ENCODE measurements around the gene DEFB114.

The DEFB114 gene

DNA sequence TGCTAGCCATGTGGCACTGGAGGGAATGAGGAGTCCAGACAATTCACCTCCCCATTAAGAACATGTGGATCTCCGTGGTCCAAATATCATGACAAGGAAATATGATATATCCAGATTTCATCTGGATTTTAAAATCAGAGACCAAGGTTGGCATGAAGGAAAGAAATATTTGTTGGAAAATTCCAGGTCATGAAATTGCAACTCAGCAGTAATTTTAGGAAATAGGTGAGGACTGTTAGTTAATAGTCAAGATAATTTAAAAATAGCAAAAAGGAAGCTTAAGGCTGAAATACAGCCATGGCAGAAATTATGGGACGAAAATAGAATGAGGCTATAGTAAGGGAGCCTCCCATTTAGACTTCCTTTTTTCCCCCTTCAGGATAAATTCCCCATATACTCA is 26.9 kb downstream of the DEFB114 start:
- no peak for DNase-seq (ENCODE audit: low read depth in 2 of 2, low spot score in 1 of 2)

DNA sequence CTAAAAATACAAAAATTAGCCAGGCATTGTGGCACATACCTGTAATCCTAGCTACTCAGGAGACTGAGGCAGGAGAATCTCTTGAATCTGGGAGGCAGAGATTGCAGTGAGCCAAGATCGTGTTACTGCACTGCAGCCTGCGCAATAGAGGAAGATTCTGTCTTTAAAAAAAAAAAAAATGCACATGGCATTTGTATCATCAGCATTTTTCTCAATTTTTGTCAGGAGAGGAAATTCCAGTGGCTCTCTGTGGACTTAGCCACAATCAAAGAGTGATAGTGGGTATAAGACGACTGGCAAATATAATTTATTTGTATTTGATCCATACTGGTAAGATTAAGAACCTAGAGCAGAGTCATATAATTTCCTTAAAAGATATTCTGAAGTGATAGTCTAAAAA is 28.6 kb downstream of the DEFB114 start:
- no peak for DNase-seq (ENCODE audit: low read depth in 2 of 2, low spot score in 1 of 2)

GRCh38 chr6:49934770-49935169 is 29.2 kb downstream of the DEFB114 start:
- DNase-seq (ENCODE audit: low read depth in 2 of 2, low spot score in 1 of 2) = no peak

DNA sequence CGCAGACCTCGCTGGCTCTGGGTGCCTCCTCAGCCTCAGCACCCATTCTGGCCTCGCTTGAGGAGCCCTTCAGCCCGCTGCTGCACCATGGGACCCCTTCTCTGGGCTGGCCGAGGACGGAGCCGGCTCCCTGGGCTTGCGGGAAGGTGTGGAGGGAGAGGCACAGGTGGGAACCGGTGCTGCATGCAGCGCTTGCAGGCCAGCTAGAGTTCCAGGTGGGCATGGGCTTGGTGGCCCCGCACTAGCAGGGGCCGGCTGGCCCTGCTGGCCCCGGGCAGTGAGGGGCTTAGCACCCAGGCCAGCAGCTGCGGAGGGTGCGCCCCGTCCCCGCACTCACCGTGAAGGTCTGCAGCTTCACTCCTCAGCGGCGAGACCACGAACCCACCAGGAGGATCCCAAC is 30.4 kb downstream of the DEFB114 start:
- DNase-seq (ENCODE audit: low read depth in 2 of 2, low spot score in 1 of 2) = no peak

DNA sequence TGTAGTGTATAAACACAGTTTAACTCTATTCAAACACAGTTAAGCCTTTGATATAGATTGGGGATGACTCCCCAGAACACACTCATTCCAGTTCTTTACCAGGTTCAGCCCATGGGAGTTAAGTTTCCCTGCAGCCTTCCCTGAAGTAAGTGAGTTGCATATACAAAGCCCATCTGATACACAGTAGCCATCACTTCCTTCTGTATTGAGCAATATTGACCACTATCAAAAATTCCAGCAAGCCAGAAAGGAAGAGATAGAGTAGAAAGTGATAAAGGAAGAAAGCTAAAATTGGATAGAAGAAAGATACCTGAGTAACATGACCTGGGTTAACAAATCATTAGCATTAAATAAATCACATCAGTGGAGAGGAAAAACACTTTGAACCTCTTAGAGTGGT is 34.6 kb downstream of the DEFB114 start:
- no peak for DNase-seq (ENCODE audit: low read depth in 2 of 2, low spot score in 1 of 2)

- no peak for DNase-seq (ENCODE audit: low read depth in 2 of 2, low spot score in 1 of 2)
Measured at GRCh38 chr6:49923826-49924225, 40.1 kb downstream of the DEFB114 start.

- no peak for DNase-seq (ENCODE audit: low read depth in 2 of 2, low spot score in 1 of 2)
Measured at GRCh38 chr6:49919935-49920644, 43.9 kb downstream of the DEFB114 start.

- DNase-seq (ENCODE audit: low read depth in 2 of 2, low spot score in 1 of 2) = no peak
Measured at GRCh38 chr6:49919261-49919660, 44.7 kb downstream of the DEFB114 start.

GRCh38 chr6:49918787-49919186 is 45.2 kb downstream of the DEFB114 start:
- no peak for DNase-seq (ENCODE audit: low read depth in 2 of 2, low spot score in 1 of 2)

DNA sequence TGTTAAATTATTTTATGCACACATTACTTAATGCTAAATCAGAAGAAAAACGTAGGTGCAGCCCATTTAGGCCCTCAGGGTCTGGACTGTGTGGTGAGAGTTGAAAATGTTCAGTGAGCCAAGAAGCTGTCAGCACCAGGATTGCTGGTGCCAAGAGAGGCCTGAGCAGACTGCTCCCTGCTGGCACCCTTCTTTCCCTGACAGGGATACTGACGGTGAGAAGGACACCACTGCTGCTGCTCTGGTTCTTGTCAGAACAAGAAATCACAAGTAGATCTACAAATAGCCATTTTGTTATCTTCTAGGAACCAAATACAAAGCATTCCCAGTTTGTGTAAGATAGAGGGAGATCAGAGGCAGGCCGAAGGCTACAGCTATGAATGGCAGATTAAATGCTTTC is 48.9 kb downstream of the DEFB114 start:
- no peak for DNase-seq (ENCODE audit: low read depth in 2 of 2, low spot score in 1 of 2)

GRCh38 chr6:49913636-49914375 is 50.2 kb downstream of the DEFB114 start:
- DNase-seq (ENCODE audit: low read depth in 2 of 2, low spot score in 1 of 2) = no peak

- DNase-seq (ENCODE audit: low read depth in 2 of 2, low spot score in 1 of 2) = no peak
Measured at GRCh38 chr6:49912196-49912595, 51.8 kb downstream of the DEFB114 start.

DNA sequence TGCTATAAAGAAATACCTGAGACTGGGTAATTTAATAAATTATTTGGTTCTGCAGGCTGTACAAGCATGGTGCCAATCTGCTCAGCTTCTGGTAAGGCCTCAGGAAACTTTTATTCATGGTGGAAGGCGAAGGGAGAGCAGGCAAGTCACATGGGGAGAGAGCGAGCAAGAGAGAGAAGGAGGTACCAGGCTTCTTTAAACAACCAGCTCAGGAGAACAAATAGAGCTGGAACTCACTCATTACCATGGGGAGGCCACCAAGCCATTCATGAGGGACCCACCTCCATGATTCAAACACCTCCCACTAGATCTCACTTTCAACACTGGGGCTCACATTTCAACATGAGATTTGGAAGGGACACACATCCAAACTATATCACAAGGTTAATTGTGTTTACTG is 52.7 kb downstream of the DEFB114 start:
- no peak for DNase-seq (ENCODE audit: low read depth in 2 of 2, low spot score in 1 of 2)

All from stimulated activated CD8-positive, alpha-beta memory T cell treated with anti-CD3 and anti-CD28 coated beads, Interleukin-4, amount 100 ng/mL, for 1 hour (primary cell).